ENCODE data around the gene INPP5F. TPM values are rescaled to one million over a fixed set of nuclear protein-coding genes. Genes with fewer than 3 reads are reported as not detected.

The INPP5F gene
- total and polyA plus RNA-seq, 9 of the 15 experiments (the other 6 are each of a cell fraction or from before 2014, with no cell fraction given): 1.6 to 7.3 (median 6.0) TPM

DNA sequence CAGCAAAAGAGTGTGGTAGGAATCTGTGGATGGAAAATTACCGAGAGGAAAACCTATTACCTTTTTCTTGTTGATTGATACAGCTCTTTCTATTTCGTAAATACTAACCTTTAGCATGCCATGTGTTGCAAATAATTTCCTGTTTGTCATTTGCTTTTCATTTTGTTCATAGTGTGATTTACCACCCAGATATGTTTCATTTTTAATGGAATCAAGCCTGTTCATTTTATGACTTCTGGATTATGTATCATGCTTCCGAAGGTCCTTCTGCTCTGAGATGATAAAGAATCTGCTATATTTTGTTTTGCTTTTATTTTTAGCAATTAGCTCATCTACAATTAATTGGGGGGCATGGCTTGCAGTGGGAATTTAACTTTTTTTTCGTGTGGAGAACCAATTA lies 46.5 kb downstream of the INPP5F start:
- Histone ChIP-seq H3K36me3 (ENCODE audit: control insufficient read depth, insufficient read depth, low read length) (no peaks in the 10 kb centered on the region), H3K79me2 (ENCODE audit: control insufficient read depth, insufficient read depth, low read length) (no peaks in the 10 kb centered on the region), H3K4me3 (no peak overlapping the region), H3K9ac (ENCODE audit: insufficient read depth in 1 of 2, low read depth in 2 of 2, low read length in 2 of 2) (no peak overlapping the region), H2AFZ (ENCODE audit: low read depth, low read length) (no peak overlapping the region), H3K9me1 (ENCODE audit: control insufficient read depth, insufficient read depth, low read length) (no peaks in the 10 kb centered on the region), H3K27ac (ENCODE audit: extremely low read depth, low read depth, low read length) (no peak overlapping the region), H3K4me1 (replicated peaks in 1 of 2; ENCODE audit: control insufficient read depth in 2 of 2, insufficient read depth in 2 of 2, low read length in 2 of 2) (peaks cover 0 to 6% of the 10 kb centered on the region in 2 experiments; a peak in 3 of 5 replicates), H4K20me1 (replicated peaks; ENCODE audit: control insufficient read depth, insufficient read depth, low read length) (no peaks in the 10 kb centered on the region), H3K4me2 (ENCODE audit: insufficient read depth, low read length) (no peak overlapping the region), H3K9me3 (replicated peaks; ENCODE audit: control insufficient read depth, insufficient read depth, low read depth, low read length) (no peaks in the 10 kb centered on the region), H3K27me3 (ENCODE audit: control insufficient read depth in 2 of 2, insufficient read depth in 2 of 2, low read length in 2 of 2) (no peaks in the 10 kb centered on the region)
- intact Hi-C loops (cut with micrococcal nuclease): no loop called here
- no peak for TF ChIP-seq ARNT (IDR thresholded peaks at IDR 0.05)
- TF ChIP-seq SRSF3 (IDR thresholded peaks at IDR 0.05; ENCODE audit: insufficient read depth, low read length): no peak
- no peak for TF ChIP-seq ARID3A (IDR thresholded peaks at IDR 0.05; ENCODE audit: borderline replicate concordance, low read depth, low read length)
- no peak for TF ChIP-seq ILK (tag; IDR thresholded peaks at IDR 0.05; ENCODE audit: borderline replicate concordance, low read depth)
- TF ChIP-seq TAF1 (IDR thresholded peaks at IDR 0.05; ENCODE audit: control insufficient read depth, extremely low read depth, insufficient read depth, low read length, severe bottlenecking): no peak
- TF ChIP-seq WHSC1 (IDR thresholded peaks at IDR 0.05; ENCODE audit: low read length): no peak
- TF ChIP-seq, protein P1, sequence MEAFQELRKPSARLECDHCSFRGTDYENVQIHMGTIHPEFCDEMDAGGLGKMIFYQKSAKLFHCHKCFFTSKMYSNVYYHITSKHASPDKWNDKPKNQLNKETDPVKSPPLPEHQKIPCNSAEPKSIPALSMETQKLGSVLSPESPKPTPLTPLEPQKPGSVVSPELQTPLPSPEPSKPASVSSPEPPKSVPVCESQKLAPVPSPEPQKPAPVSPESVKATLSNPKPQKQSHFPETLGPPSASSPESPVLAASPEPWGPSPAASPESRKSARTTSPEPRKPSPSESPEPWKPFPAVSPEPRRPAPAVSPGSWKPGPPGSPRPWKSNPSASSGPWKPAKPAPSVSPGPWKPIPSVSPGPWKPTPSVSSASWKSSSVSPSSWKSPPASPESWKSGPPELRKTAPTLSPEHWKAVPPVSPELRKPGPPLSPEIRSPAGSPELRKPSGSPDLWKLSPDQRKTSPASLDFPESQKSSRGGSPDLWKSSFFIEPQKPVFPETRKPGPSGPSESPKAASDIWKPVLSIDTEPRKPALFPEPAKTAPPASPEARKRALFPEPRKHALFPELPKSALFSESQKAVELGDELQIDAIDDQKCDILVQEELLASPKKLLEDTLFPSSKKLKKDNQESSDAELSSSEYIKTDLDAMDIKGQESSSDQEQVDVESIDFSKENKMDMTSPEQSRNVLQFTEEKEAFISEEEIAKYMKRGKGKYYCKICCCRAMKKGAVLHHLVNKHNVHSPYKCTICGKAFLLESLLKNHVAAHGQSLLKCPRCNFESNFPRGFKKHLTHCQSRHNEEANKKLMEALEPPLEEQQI (IDR thresholded peaks at IDR 0.05): no peak
- TF ChIP-seq PHB2 (IDR thresholded peaks at IDR 0.05; ENCODE audit: low read depth): no peak
- TF ChIP-seq STAT5A (IDR thresholded peaks at IDR 0.05; ENCODE audit: borderline replicate concordance, low read length): no peak
- TF ChIP-seq BCLAF1 (IDR thresholded peaks at IDR 0.05; ENCODE audit: borderline replicate concordance in 1 of 2, control insufficient read depth in 1 of 2, low read depth in 2 of 2, low read length in 1 of 2): no peak
- no peak for TF ChIP-seq RBM25 (IDR thresholded peaks at IDR 0.05; ENCODE audit: low read depth, low read length, severe bottlenecking)
- TF ChIP-seq ZC3H11A (IDR thresholded peaks at IDR 0.05; ENCODE audit: low read depth, low read length): no peak
- TF ChIP-seq ZNF121 (CRISPR knock-in tag; conservative IDR thresholded peaks at IDR 0.05): no peak
- TF ChIP-seq CBX1 (IDR thresholded peaks at IDR 0.05; ENCODE audit: low read depth): no peak
- no peak for TF ChIP-seq TGIF2 (CRISPR knock-in tag; IDR thresholded peaks at IDR 0.05)
- TF ChIP-seq ZNF551 (CRISPR knock-in tag; IDR thresholded peaks at IDR 0.05): no peak
- no peak for TF ChIP-seq TCF7L2 (IDR thresholded peaks at IDR 0.05; ENCODE audit: low read depth, low read length)
- no TSS peak for BruUV-seq (replicated peaks)
- no peak for ATAC-seq
- 61% methylated on average over 4 of the region's 4 CpGs for WGBS (ENCODE audit: insufficient coverage, low coverage, missing lambda C conversion rate)
- no peak for FAIRE-seq
- no peak for DNase-seq (ENCODE audit: extremely low read depth in 1 of 4, low spot score in 3 of 4)
- ChIA-PET POLR2A (interaction anchor here (1.2 kb wide), 1 partner anchor 40 kb away, joined by 3 read pairs; no protein-coding TSS in a partner anchor), CTCF (ENCODE audit: low intra/inter-chr PET ratio) (no interaction called here)
- in situ Hi-C loops (cut with MboI): no loop called here

Data from K562 (cell line).